H9 (cell line): Measurements from ENCODE around the gene USP36. TPM values are rescaled to one million over a fixed set of nuclear protein-coding genes. Genes with fewer than 3 reads are reported as not detected.

Source experiments
- DNase-seq: peaks from one replicate; pipeline ENCODE4 v3.0.0-alpha.2; 2017
- H2AFZ ChIP-seq: one replicate; pipeline ENCODE4 v1.6.1; 2013; ENCODE audit warnings: mild to moderate bottlenecking, low read length, control low read depth, moderate library complexity
- H2AK5ac ChIP-seq: 2 replicates; pipeline ENCODE4 v1.6.1; 2013; ENCODE audit warnings: low read length, control low read depth, mixed read lengths; ENCODE audit not compliant: insufficient read length
- H2BK120ac ChIP-seq: one replicate; pipeline ENCODE4 v1.6.1; 2013; ENCODE audit warnings: low read depth, mild to moderate bottlenecking, low read length, control low read depth, inconsistent platforms; ENCODE audit not compliant: poor library complexity, severe bottlenecking
- H2BK12ac ChIP-seq: 2 replicates; pipeline ENCODE4 v1.6.1; 2013; ENCODE audit warnings: low read length, control low read depth, mixed read lengths, low read depth; ENCODE audit not compliant: insufficient read length
- H2BK15ac ChIP-seq: 2 replicates; pipeline ENCODE4 v1.6.1; 2013; ENCODE audit warnings: low read depth, low read length, control low read depth
- H2BK20ac ChIP-seq: one replicate; pipeline ENCODE4 v1.6.1; 2013; ENCODE audit warnings: low read depth, mild to moderate bottlenecking, low read length, control low read depth, inconsistent platforms; ENCODE audit not compliant: poor library complexity, severe bottlenecking
- H2BK5ac ChIP-seq: 2 replicates; pipeline ENCODE4 v1.6.1; 2013; ENCODE audit warnings: low read length, control low read depth, mixed read lengths; ENCODE audit not compliant: insufficient read length
- H3K14ac ChIP-seq: 2 replicates; pipeline ENCODE4 v1.6.1; 2013; ENCODE audit warnings: low read length, control low read depth; ENCODE audit not compliant: insufficient read depth
- H3K18ac ChIP-seq: 2 replicates; pipeline ENCODE4 v1.6.1; 2013; ENCODE audit warnings: low read depth, mild to moderate bottlenecking, mixed read lengths, low read length, control low read depth; ENCODE audit not compliant: insufficient read length
- H3K23ac ChIP-seq: 2 replicates; pipeline ENCODE4 v1.6.1; 2013; ENCODE audit warnings: low read length, control low read depth, mixed read lengths, low read depth; ENCODE audit not compliant: insufficient read length
- H3K23me2 ChIP-seq: 2 replicates; pipeline ENCODE4 v1.6.1; 2013; ENCODE audit warnings: low read depth, mild to moderate bottlenecking, mixed read lengths, low read length, control low read depth; ENCODE audit not compliant: insufficient read length, poor library complexity, severe bottlenecking
- H3K27ac ChIP-seq: 2 replicates; pipeline ENCODE4 v1.5.1; 2013; ENCODE audit warnings: low read length, control low read depth, mixed read lengths, low read depth; ENCODE audit not compliant: insufficient read length
- H3K27me3 ChIP-seq: 2 replicates; pipeline ENCODE4 v1.6.1; 2013; ENCODE audit warnings: low read length, control low read depth, inconsistent platforms; ENCODE audit not compliant: insufficient read depth
- H3K4ac ChIP-seq: 2 replicates; pipeline ENCODE4 v1.6.1; 2013; ENCODE audit warnings: low read depth, mild to moderate bottlenecking, control low read depth, inconsistent platforms, low read length, moderate library complexity
- H3K4me1 ChIP-seq: 2 replicates; pipeline ENCODE4 v1.6.1; 2013; ENCODE audit warnings: low read length, control low read depth, inconsistent platforms; ENCODE audit not compliant: insufficient read depth
- H3K4me2 ChIP-seq: 2 replicates; pipeline ENCODE4 v1.6.1; 2013; ENCODE audit warnings: low read length, control low read depth, mixed read lengths; ENCODE audit not compliant: insufficient read length, insufficient read depth
- H3K56ac ChIP-seq: 2 replicates; pipeline ENCODE4 v1.6.1; 2013; ENCODE audit warnings: low read depth, mild to moderate bottlenecking, mixed read lengths, low read length, control low read depth; ENCODE audit not compliant: insufficient read length
- H3K79me1 ChIP-seq: 2 replicates; pipeline ENCODE4 v1.6.1; 2013; ENCODE audit warnings: low read depth, mild to moderate bottlenecking, moderate library complexity, low read length, control low read depth, inconsistent platforms; ENCODE audit not compliant: insufficient read depth, poor library complexity, severe bottlenecking
- H3K79me2 ChIP-seq: 2 replicates; pipeline ENCODE4 v1.6.1; 2013; ENCODE audit warnings: low read length, control low read depth, inconsistent platforms; ENCODE audit not compliant: insufficient read depth
- H3K9ac ChIP-seq: 2 replicates; pipeline ENCODE4 v1.6.1; 2013; ENCODE audit warnings: low read length, control low read depth, mixed read lengths; ENCODE audit not compliant: insufficient read length; ENCODE audit errors: extremely low read depth
- H3K9me3 ChIP-seq: one replicate; pipeline ENCODE4 v1.6.1; 2013; ENCODE audit warnings: low read depth, low read length, inconsistent platforms; ENCODE audit not compliant: control insufficient read depth
- H3T11ph ChIP-seq: one replicate; pipeline ENCODE4 v1.6.1; 2013; ENCODE audit warnings: mild to moderate bottlenecking, low read length, control low read depth, inconsistent platforms
- H4K20me1 ChIP-seq: one replicate; pipeline ENCODE4 v1.6.1; 2013; ENCODE audit not compliant: control insufficient read depth, insufficient read length, insufficient read depth
- H4K5ac ChIP-seq: 2 replicates; pipeline ENCODE4 v1.6.1; 2013; ENCODE audit warnings: low read depth, mild to moderate bottlenecking, mixed read lengths, low read length, control low read depth; ENCODE audit not compliant: insufficient read length
- H4K8ac ChIP-seq: replicated peaks from 2 replicates; pipeline ENCODE4 v1.6.1; 2013; ENCODE audit warnings: low read length, control low read depth, mixed read lengths, low read depth; ENCODE audit not compliant: insufficient read length
- H4K91ac ChIP-seq: 2 replicates; pipeline ENCODE4 v1.6.1; 2013; ENCODE audit warnings: low read depth, mild to moderate bottlenecking, moderate library complexity, mixed read lengths, low read length, control low read depth; ENCODE audit not compliant: insufficient read length
- H3K27ac Mint-ChIP-seq, 3 experiments: 2 replicates in 2 of 3; 3 replicates in 1 of 3; pipeline ENCODE4 v1.8.0; 2020 to 2021; ENCODE audit warnings: mixed read lengths in 3 of 3, mild to moderate bottlenecking in 1 of 3, moderate library complexity in 1 of 3
- H3K27me3 Mint-ChIP-seq: 2 replicates; pipeline ENCODE4 v1.8.0; 2021; ENCODE audit warnings: low read depth, mild to moderate bottlenecking, moderate library complexity, mixed read lengths
- H3K36me3 Mint-ChIP-seq, 3 experiments: 2 replicates in 2 of 3; 3 replicates in 1 of 3; pipeline ENCODE4 v1.8.0; 2020 to 2021; ENCODE audit warnings: low read depth in 3 of 3, mixed read lengths in 3 of 3; ENCODE audit not compliant: insufficient read depth in 1 of 3
- H3K4me1 Mint-ChIP-seq, 2 experiments: 2 replicates each; pipeline ENCODE4 v1.8.0; 2020; ENCODE audit warnings: mixed read lengths in 2 of 2
- H3K4me3 Mint-ChIP-seq, 2 experiments: 2 replicates in 1 of 2; 3 replicates in 1 of 2; pipeline ENCODE4 v1.8.0; 2020 to 2021; ENCODE audit warnings: mild to moderate bottlenecking in 2 of 2, mixed read lengths in 2 of 2, moderate library complexity in 1 of 2
- H3K9me3 Mint-ChIP-seq, 2 experiments: 2 replicates in 1 of 2; 3 replicates in 1 of 2; pipeline ENCODE4 v1.8.0; 2020; ENCODE audit warnings: mild to moderate bottlenecking in 2 of 2, mixed read lengths in 2 of 2, moderate library complexity in 1 of 2
- WGBS: extraction: QIAGEN DNeasy Blood & Tissue Kit; methylation state at CpG from one replicate; pipeline ENCODE4 v1.1.7; 2013; ENCODE audit warnings: missing lambda C conversion rate, low lambda C conversion rate, mixed read lengths; ENCODE audit not compliant: insufficient read length; ENCODE audit errors: extremely low coverage; 5-methylcytosine and 5-hydroxymethylcytosine counted together
- total RNA-seq: library from RNA; stranded (reverse); gene quantifications from 2 replicates; pipeline ENCODE4 v1.2.1, GENCODE V29; 2021
- TF ChIP-seq, protein P1 (sequence below): fragments of 200-600 bp; sonication (generic); conservative IDR thresholded peaks from 3 replicates; pipeline ENCODE4 v1.8.0; 2021; ENCODE audit warnings: antibody characterized with exemption, mild to moderate bottlenecking

The USP36 gene
- total RNA-seq, 1 experiment from 2014 or later = 106 TPM

DNA sequence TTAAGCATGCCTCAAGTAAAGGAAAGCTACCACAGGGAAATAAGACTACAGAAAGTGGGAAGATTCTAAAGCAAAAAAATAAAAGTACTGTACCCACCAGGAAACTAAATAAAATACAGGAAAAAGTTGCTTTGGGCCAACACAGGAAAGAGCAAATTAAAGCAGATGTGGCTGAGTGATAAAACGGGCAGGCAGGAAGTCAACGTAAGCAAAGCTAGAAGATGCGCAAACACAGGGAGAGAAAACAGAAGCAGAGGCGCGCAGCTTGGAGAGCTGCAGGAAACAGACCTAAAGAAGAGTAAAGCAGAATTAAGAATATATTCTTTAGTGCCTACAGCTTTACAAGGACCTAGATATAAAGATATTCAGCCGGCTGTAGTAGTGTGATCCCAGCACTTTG lies 21.7 kb downstream of the USP36 start:
- H4K5ac ChIP-seq = no peak overlapping the region
- H2AFZ ChIP-seq = no peak overlapping the region
- H3K23me2 ChIP-seq = no peaks in the 10 kb centered on the region
- TF ChIP-seq, protein P1, sequence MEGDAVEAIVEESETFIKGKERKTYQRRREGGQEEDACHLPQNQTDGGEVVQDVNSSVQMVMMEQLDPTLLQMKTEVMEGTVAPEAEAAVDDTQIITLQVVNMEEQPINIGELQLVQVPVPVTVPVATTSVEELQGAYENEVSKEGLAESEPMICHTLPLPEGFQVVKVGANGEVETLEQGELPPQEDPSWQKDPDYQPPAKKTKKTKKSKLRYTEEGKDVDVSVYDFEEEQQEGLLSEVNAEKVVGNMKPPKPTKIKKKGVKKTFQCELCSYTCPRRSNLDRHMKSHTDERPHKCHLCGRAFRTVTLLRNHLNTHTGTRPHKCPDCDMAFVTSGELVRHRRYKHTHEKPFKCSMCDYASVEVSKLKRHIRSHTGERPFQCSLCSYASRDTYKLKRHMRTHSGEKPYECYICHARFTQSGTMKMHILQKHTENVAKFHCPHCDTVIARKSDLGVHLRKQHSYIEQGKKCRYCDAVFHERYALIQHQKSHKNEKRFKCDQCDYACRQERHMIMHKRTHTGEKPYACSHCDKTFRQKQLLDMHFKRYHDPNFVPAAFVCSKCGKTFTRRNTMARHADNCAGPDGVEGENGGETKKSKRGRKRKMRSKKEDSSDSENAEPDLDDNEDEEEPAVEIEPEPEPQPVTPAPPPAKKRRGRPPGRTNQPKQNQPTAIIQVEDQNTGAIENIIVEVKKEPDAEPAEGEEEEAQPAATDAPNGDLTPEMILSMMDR = no peak
- Mint-ChIP-seq H3K4me3 (no peak overlapping the region), H3K9me3 (no peaks in the 10 kb centered on the region), H3K27me3 (no peaks in the 10 kb centered on the region), H3K36me3 (peaks cover 47 to 98% (median 89%) of the 10 kb centered on the region in 3 experiments), H3K4me1 (no peaks in the 10 kb centered on the region), H3K27ac (no peak overlapping the region; a peak in 2 of 7 replicates)
- no peak overlapping the region for H3K4ac ChIP-seq
- no peak overlapping the region for H4K91ac ChIP-seq
- peaks cover 4% of the 10 kb centered on the region for H3K79me1 ChIP-seq
- no peak overlapping the region for H3K9ac ChIP-seq
- H3K56ac ChIP-seq = no peak overlapping the region
- no peak overlapping the region for H3T11ph ChIP-seq
- H2BK20ac ChIP-seq = no peak overlapping the region
- WGBS = no CpG with 5 or more reads among the region's 6 CpGs
- no peak overlapping the region for H3K23ac ChIP-seq
- H4K8ac ChIP-seq = no peak overlapping the region
- no peak for DNase-seq
- H3K9me3 ChIP-seq = no peaks in the 10 kb centered on the region
- H3K4me2 ChIP-seq = no peak overlapping the region
- H3K18ac ChIP-seq = no peak overlapping the region
- H2BK12ac ChIP-seq = no peak overlapping the region
- H3K4me1 ChIP-seq = no peaks in the 10 kb centered on the region
- H3K79me2 ChIP-seq = no peaks in the 10 kb centered on the region
- no peak overlapping the region for H2BK5ac ChIP-seq
- no peak overlapping the region for H2BK15ac ChIP-seq
- no peak overlapping the region for H3K14ac ChIP-seq
- H4K20me1 ChIP-seq = no peaks in the 10 kb centered on the region
- no peak overlapping the region for H2BK120ac ChIP-seq
- H2AK5ac ChIP-seq = no peak overlapping the region
- H3K27me3 ChIP-seq = no peaks in the 10 kb centered on the region
- no peak overlapping the region for H3K27ac ChIP-seq
